ENCODE results near the gene DENND2C. TPM values are rescaled to one million over a fixed set of nuclear protein-coding genes. Genes with fewer than 3 reads are reported as not detected.

DENND2C gene
- total and polyA plus RNA-seq, 2 donors = 0.47 to 2.9 TPM

GRCh38 chr1:114549137-114549536 lies 120.7 kb downstream of the DENND2C start:
- Histone ChIP-seq H3K4me3 (ENCODE audit: low read length in 2 of 2) (no peak overlapping the region), H3K9me3 (ENCODE audit: control insufficient read depth in 2 of 2, insufficient read depth in 1 of 2, low read length in 1 of 2) (no peaks in the 10 kb centered on the region), H3K27ac (ENCODE audit: low read depth in 1 of 2, low read length in 1 of 2) (no peak overlapping the region), H3K27me3 (ENCODE audit: control insufficient read depth in 2 of 2, insufficient read depth in 1 of 2, low read length in 1 of 2) (no peaks in the 10 kb centered on the region), H3K36me3 (ENCODE audit: control insufficient read depth in 2 of 2, insufficient read depth in 2 of 2, low read length in 1 of 2) (no peaks in the 10 kb centered on the region), H3K4me1 (ENCODE audit: control insufficient read depth in 2 of 2, insufficient read depth in 2 of 2, low read length in 2 of 2) (no peaks in the 10 kb centered on the region)
- no peak for DNase-seq (ENCODE audit: low read depth in 6 of 9, low spot score in 9 of 9)
- 88% methylated on average over 4 of the region's 4 CpGs for WGBS

DNA sequence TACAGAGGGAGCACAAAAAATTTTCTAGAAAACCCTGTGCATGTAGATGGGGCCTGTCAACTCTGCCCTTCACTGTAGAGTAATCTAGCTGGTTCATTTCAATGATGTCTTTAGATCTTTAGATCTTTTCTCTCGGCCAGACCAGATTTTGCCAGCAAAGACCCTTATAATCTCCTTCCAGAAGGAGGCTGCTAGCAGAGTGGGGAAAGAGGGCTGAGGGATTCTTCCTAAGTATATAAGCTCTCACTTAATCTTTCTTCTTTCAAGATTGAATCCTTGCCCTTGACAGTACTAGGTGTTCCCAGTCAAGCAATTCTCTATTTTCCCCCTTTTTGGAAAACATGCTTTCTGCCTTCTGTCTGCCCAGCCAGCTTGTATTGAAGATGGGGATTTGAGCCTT lies 122.8 kb downstream of the DENND2C start:
- Histone ChIP-seq H3K36me3 (ENCODE audit: control insufficient read depth in 2 of 2, insufficient read depth in 2 of 2, low read length in 1 of 2) (no peaks in the 10 kb centered on the region), H3K9me3 (ENCODE audit: control insufficient read depth in 2 of 2, insufficient read depth in 1 of 2, low read length in 1 of 2) (no peaks in the 10 kb centered on the region), H3K27me3 (ENCODE audit: control insufficient read depth in 2 of 2, insufficient read depth in 1 of 2, low read length in 1 of 2) (no peaks in the 10 kb centered on the region), H3K4me3 (ENCODE audit: low read length in 2 of 2) (no peak overlapping the region), H3K27ac (ENCODE audit: low read depth in 1 of 2, low read length in 1 of 2) (no peak overlapping the region), H3K4me1 (ENCODE audit: control insufficient read depth in 2 of 2, insufficient read depth in 2 of 2, low read length in 2 of 2) (no peaks in the 10 kb centered on the region)
- 95% methylated on average over 1 of the region's 1 CpG for WGBS
- no peak for DNase-seq (ENCODE audit: low read depth in 6 of 9, low spot score in 9 of 9)

GRCh38 chr1:114545796-114546195 lies 124.1 kb downstream of the DENND2C start:
- Histone ChIP-seq H3K4me1 (ENCODE audit: control insufficient read depth in 2 of 2, insufficient read depth in 2 of 2, low read length in 2 of 2) (no peaks in the 10 kb centered on the region), H3K27ac (ENCODE audit: low read depth in 1 of 2, low read length in 1 of 2) (no peak overlapping the region), H3K27me3 (ENCODE audit: control insufficient read depth in 2 of 2, insufficient read depth in 1 of 2, low read length in 1 of 2) (no peaks in the 10 kb centered on the region), H3K4me3 (ENCODE audit: low read length in 2 of 2) (no peak overlapping the region), H3K9me3 (ENCODE audit: control insufficient read depth in 2 of 2, insufficient read depth in 1 of 2, low read length in 1 of 2) (no peaks in the 10 kb centered on the region), H3K36me3 (ENCODE audit: control insufficient read depth in 2 of 2, insufficient read depth in 2 of 2, low read length in 1 of 2) (no peaks in the 10 kb centered on the region)
- 97% methylated on average over 2 of the region's 2 CpGs for WGBS
- no peak for DNase-seq (ENCODE audit: low read depth in 6 of 9, low spot score in 9 of 9)

DNA sequence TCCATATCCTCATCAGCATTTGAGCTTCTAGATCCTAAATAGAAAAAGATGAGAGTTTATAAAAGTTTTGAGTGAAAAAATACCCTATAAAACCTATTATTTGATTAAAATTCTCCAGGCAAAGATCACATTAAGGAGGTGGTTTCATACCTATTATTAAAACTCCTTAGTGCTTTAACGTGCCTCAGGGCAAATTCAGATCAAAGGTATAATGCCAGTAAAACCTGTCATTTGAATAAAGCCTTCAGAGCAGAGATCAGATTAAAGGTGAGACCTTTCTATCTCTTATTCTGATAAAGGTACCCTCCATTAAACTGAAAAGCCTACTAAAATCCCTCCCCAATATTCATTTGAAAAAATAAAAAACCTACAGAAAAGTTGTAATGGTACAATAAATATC lies 124.5 kb downstream of the DENND2C start:
- 84% methylated on average over 1 of the region's 1 CpG for WGBS
- Histone ChIP-seq H3K4me1 (ENCODE audit: control insufficient read depth in 2 of 2, insufficient read depth in 2 of 2, low read length in 2 of 2) (no peaks in the 10 kb centered on the region), H3K27me3 (ENCODE audit: control insufficient read depth in 2 of 2, insufficient read depth in 1 of 2, low read length in 1 of 2) (no peaks in the 10 kb centered on the region), H3K4me3 (ENCODE audit: low read length in 2 of 2) (no peak overlapping the region), H3K9me3 (ENCODE audit: control insufficient read depth in 2 of 2, insufficient read depth in 1 of 2, low read length in 1 of 2) (no peaks in the 10 kb centered on the region), H3K36me3 (ENCODE audit: control insufficient read depth in 2 of 2, insufficient read depth in 2 of 2, low read length in 1 of 2) (no peaks in the 10 kb centered on the region), H3K27ac (ENCODE audit: low read depth in 1 of 2, low read length in 1 of 2) (no peak overlapping the region)
- no peak for DNase-seq (ENCODE audit: low read depth in 6 of 9, low spot score in 9 of 9)

DNA sequence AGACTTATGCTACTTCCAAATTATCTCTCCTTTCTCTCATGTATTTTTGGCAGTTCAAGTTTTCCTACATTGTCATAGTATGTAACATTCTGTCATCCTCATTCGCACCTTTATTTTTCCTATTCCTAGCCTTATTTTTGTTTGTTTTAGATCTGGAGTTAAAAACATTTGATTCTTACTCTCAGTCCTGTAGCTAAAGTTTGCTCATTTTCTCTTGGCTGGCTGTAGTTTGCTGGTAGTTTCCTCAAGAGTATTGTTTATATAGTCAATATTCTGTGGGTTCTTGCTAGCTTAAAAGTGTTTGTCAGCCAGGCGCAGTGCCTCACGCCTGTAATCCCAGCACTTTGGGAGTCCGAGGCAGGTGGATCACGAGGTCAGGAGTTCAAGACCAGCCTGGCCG lies 129.0 kb downstream of the DENND2C start:
- Histone ChIP-seq H3K9me3 (ENCODE audit: control insufficient read depth in 2 of 2, insufficient read depth in 1 of 2, low read length in 1 of 2) (no peaks in the 10 kb centered on the region), H3K36me3 (ENCODE audit: control insufficient read depth in 2 of 2, insufficient read depth in 2 of 2, low read length in 1 of 2) (no peaks in the 10 kb centered on the region), H3K4me3 (ENCODE audit: low read length in 2 of 2) (no peak overlapping the region), H3K27me3 (ENCODE audit: control insufficient read depth in 2 of 2, insufficient read depth in 1 of 2, low read length in 1 of 2) (no peaks in the 10 kb centered on the region), H3K27ac (ENCODE audit: low read depth in 1 of 2, low read length in 1 of 2) (no peak overlapping the region), H3K4me1 (ENCODE audit: control insufficient read depth in 2 of 2, insufficient read depth in 2 of 2, low read length in 2 of 2) (no peaks in the 10 kb centered on the region)
- DNase-seq (ENCODE audit: low read depth in 6 of 9, low spot score in 9 of 9) = no peak
- WGBS = 95% methylated on average over 6 of the region's 6 CpGs

- no peaks in the 10 kb centered on the region for H3K4me1 ChIP-seq (ENCODE audit: control insufficient read depth in 2 of 2, insufficient read depth in 2 of 2, low read length in 2 of 2)
- no peak for DNase-seq (ENCODE audit: low read depth in 6 of 9, low spot score in 9 of 9)
- no peaks in the 10 kb centered on the region for H3K27me3 ChIP-seq (ENCODE audit: control insufficient read depth in 2 of 2, insufficient read depth in 1 of 2, low read length in 1 of 2)
- H3K27ac ChIP-seq (ENCODE audit: low read depth in 1 of 2, low read length in 1 of 2) = no peak overlapping the region
- no peaks in the 10 kb centered on the region for H3K9me3 ChIP-seq (ENCODE audit: control insufficient read depth in 2 of 2, insufficient read depth in 1 of 2, low read length in 1 of 2)
- WGBS = 58% methylated on average over 3 of the region's 3 CpGs
- H3K4me3 ChIP-seq (ENCODE audit: low read length in 2 of 2) = no peak overlapping the region
- no peaks in the 10 kb centered on the region for H3K36me3 ChIP-seq (ENCODE audit: control insufficient read depth in 2 of 2, insufficient read depth in 2 of 2, low read length in 1 of 2)
These were observed 129.6 kb downstream of the DENND2C start for GRCh38 chr1:114540272-114540671.

- Histone ChIP-seq H3K36me3 (ENCODE audit: control insufficient read depth in 2 of 2, insufficient read depth in 2 of 2, low read length in 1 of 2) (no peaks in the 10 kb centered on the region), H3K27me3 (ENCODE audit: control insufficient read depth in 2 of 2, insufficient read depth in 1 of 2, low read length in 1 of 2) (no peaks in the 10 kb centered on the region), H3K27ac (ENCODE audit: low read depth in 1 of 2, low read length in 1 of 2) (no peak overlapping the region), H3K9me3 (ENCODE audit: control insufficient read depth in 2 of 2, insufficient read depth in 1 of 2, low read length in 1 of 2) (no peaks in the 10 kb centered on the region), H3K4me1 (ENCODE audit: control insufficient read depth in 2 of 2, insufficient read depth in 2 of 2, low read length in 2 of 2) (no peaks in the 10 kb centered on the region), H3K4me3 (ENCODE audit: low read length in 2 of 2) (no peak overlapping the region)
- WGBS = 99% methylated on average over 7 of the region's 7 CpGs
- no peak for DNase-seq (ENCODE audit: low read depth in 6 of 9, low spot score in 9 of 9)
These were observed 133.8 kb downstream of the DENND2C start for GRCh38 chr1:114536043-114536442.

- WGBS = 96% methylated on average over 1 of the region's 1 CpG
- Histone ChIP-seq H3K4me3 (ENCODE audit: low read length in 2 of 2) (no peak overlapping the region), H3K27me3 (ENCODE audit: control insufficient read depth in 2 of 2, insufficient read depth in 1 of 2, low read length in 1 of 2) (no peaks in the 10 kb centered on the region), H3K27ac (ENCODE audit: low read depth in 1 of 2, low read length in 1 of 2) (no peak overlapping the region), H3K36me3 (ENCODE audit: control insufficient read depth in 2 of 2, insufficient read depth in 2 of 2, low read length in 1 of 2) (no peaks in the 10 kb centered on the region), H3K4me1 (ENCODE audit: control insufficient read depth in 2 of 2, insufficient read depth in 2 of 2, low read length in 2 of 2) (no peaks in the 10 kb centered on the region), H3K9me3 (ENCODE audit: control insufficient read depth in 2 of 2, insufficient read depth in 1 of 2, low read length in 1 of 2) (no peaks in the 10 kb centered on the region)
- DNase-seq (ENCODE audit: low read depth in 6 of 9, low spot score in 9 of 9) = no peak
These were observed 134.4 kb downstream of the DENND2C start for GRCh38 chr1:114535401-114535800.
